ENCODE measurements around the gene UBE3C. TPM values are rescaled to one million over a fixed set of nuclear protein-coding genes. Genes with fewer than 3 reads are reported as not detected.

Gene UBE3C
- total and polyA plus RNA-seq, 9 of the 15 experiments (the other 6 are each of a cell fraction or from before 2014, with no cell fraction given), result 9.6 to 91.7 (median 75.4) TPM

- TF ChIP-seq ZBTB40 (IDR thresholded peaks at IDR 0.05) (no peak), ZBTB40 (CRISPR knock-in tag; IDR thresholded peaks at IDR 0.05) (no peak)
- TF ChIP-seq, protein P1, sequence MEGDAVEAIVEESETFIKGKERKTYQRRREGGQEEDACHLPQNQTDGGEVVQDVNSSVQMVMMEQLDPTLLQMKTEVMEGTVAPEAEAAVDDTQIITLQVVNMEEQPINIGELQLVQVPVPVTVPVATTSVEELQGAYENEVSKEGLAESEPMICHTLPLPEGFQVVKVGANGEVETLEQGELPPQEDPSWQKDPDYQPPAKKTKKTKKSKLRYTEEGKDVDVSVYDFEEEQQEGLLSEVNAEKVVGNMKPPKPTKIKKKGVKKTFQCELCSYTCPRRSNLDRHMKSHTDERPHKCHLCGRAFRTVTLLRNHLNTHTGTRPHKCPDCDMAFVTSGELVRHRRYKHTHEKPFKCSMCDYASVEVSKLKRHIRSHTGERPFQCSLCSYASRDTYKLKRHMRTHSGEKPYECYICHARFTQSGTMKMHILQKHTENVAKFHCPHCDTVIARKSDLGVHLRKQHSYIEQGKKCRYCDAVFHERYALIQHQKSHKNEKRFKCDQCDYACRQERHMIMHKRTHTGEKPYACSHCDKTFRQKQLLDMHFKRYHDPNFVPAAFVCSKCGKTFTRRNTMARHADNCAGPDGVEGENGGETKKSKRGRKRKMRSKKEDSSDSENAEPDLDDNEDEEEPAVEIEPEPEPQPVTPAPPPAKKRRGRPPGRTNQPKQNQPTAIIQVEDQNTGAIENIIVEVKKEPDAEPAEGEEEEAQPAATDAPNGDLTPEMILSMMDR (IDR thresholded peaks at IDR 0.05 in 2 of 3, conservative IDR thresholded peaks at IDR 0.05 in 1 of 3; ENCODE audit: insufficient read depth in 2 of 3, low read depth in 1 of 3, low read length in 3 of 3), result 0 out of 6 replicates have a peak, but pooled peaks of 1 of the 3 experiments have one; percentile 1
- TF ChIP-seq, protein P2, sequence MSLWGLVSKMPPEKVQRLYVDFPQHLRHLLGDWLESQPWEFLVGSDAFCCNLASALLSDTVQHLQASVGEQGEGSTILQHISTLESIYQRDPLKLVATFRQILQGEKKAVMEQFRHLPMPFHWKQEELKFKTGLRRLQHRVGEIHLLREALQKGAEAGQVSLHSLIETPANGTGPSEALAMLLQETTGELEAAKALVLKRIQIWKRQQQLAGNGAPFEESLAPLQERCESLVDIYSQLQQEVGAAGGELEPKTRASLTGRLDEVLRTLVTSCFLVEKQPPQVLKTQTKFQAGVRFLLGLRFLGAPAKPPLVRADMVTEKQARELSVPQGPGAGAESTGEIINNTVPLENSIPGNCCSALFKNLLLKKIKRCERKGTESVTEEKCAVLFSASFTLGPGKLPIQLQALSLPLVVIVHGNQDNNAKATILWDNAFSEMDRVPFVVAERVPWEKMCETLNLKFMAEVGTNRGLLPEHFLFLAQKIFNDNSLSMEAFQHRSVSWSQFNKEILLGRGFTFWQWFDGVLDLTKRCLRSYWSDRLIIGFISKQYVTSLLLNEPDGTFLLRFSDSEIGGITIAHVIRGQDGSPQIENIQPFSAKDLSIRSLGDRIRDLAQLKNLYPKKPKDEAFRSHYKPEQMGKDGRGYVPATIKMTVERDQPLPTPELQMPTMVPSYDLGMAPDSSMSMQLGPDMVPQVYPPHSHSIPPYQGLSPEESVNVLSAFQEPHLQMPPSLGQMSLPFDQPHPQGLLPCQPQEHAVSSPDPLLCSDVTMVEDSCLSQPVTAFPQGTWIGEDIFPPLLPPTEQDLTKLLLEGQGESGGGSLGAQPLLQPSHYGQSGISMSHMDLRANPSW (CRISPR knock-in tag; IDR thresholded peaks at IDR 0.05), result no peak
These were observed 13.1 kb downstream of the UBE3C start (continued) for GRCh38 chr7:157151626-157152339.

Measured in K562 (cell line).